Neural progenitor cell (in vitro differentiated cells): ENCODE measurements around the gene DIP2A. TPM values are rescaled to one million over a fixed set of nuclear protein-coding genes. Genes with fewer than 3 reads are reported as not detected.

Experiments
- DNase-seq: peaks from one replicate; pipeline ENCODE4 v3.0.0-alpha.2; 2016; ENCODE audit warnings: low spot score
- H2AFZ ChIP-seq: fragments of 200-600 bp; sonication (generic); replicated peaks from 2 replicates; pipeline ENCODE4 v1.6.1; 2016; ENCODE audit warnings: antibody characterized with exemption
- H3F3A ChIP-seq: fragments of 200-600 bp; sonication (generic); 2 replicates; pipeline ENCODE4 v1.6.1; 2016; ENCODE audit warnings: antibody characterized with exemption, low read depth
- H3K27ac ChIP-seq: fragments of 200-600 bp; sonication (generic); 2 replicates; pipeline ENCODE4 v1.5.1; 2016; ENCODE audit warnings: mild to moderate bottlenecking
- H3K27me3 ChIP-seq: fragments of 200-600 bp; sonication (generic); 2 replicates; pipeline ENCODE4 v1.6.1; 2016; ENCODE audit warnings: mild to moderate bottlenecking, moderate library complexity
- H3K36me3 ChIP-seq: fragments of 200-600 bp; sonication (generic); 2 replicates; pipeline ENCODE4 v1.5.1; 2016
- H3K4me1 ChIP-seq: fragments of 200-600 bp; sonication (generic); 2 replicates; pipeline ENCODE4 v1.6.1; 2016; ENCODE audit warnings: mixed run types
- H3K4me2 ChIP-seq: fragments of 200-600 bp; sonication (generic); 2 replicates; pipeline ENCODE4 v1.6.1; 2016
- H3K4me3 ChIP-seq: fragments of 200-600 bp; sonication (generic); 2 replicates; pipeline ENCODE4 v1.5.1; 2016
- H3K79me2 ChIP-seq: fragments of 200-600 bp; sonication (generic); 2 replicates; pipeline ENCODE4 v1.6.1; 2016; ENCODE audit warnings: low read depth
- H3K9ac ChIP-seq: fragments of 200-600 bp; sonication (generic); 2 replicates; pipeline ENCODE4 v1.6.1; 2016
- H3K9me3 ChIP-seq: fragments of 200-600 bp; sonication (generic); 2 replicates; pipeline ENCODE4 v1.5.1; 2016; ENCODE audit warnings: low read depth
- H4K20me1 ChIP-seq: fragments of 200-600 bp; sonication (generic); 2 replicates; pipeline ENCODE4 v1.6.1; 2016; ENCODE audit warnings: low read depth
- H3K27ac Mint-ChIP-seq: 3 replicates; pipeline ENCODE4 v1.8.0; 2021; ENCODE audit warnings: mixed read lengths
- H3K27me3 Mint-ChIP-seq: 2 replicates; pipeline ENCODE4 v1.8.0; 2022; ENCODE audit warnings: low read depth, mild to moderate bottlenecking, inconsistent platforms, moderate library complexity, mixed read lengths; ENCODE audit not compliant: insufficient read depth
- H3K36me3 Mint-ChIP-seq: 3 replicates; pipeline ENCODE4 v1.8.0; 2021; ENCODE audit warnings: mixed read lengths
- H3K4me1 Mint-ChIP-seq: 3 replicates; pipeline ENCODE4 v1.8.0; 2021; ENCODE audit warnings: mixed read lengths
- H3K4me3 Mint-ChIP-seq: 3 replicates; pipeline ENCODE4 v1.8.0; 2021; ENCODE audit warnings: mild to moderate bottlenecking, moderate library complexity, mixed read lengths
- H3K9me3 Mint-ChIP-seq: 3 replicates; pipeline ENCODE4 v1.8.0; 2020; ENCODE audit warnings: mixed read lengths
- EZH2 ChIP-seq: fragments of 200-600 bp; sonication (generic); IDR thresholded peaks from 2 replicates; pipeline ENCODE4 v1.6.1; 2017; ENCODE audit warnings: antibody characterized with exemption, mild to moderate bottlenecking, moderate library complexity
- EZH2phosphoT487 ChIP-seq: fragments of 200-600 bp; sonication (generic); IDR thresholded peaks from 2 replicates; pipeline ENCODE4 v1.6.1; 2017; ENCODE audit warnings: antibody characterized with exemption
- total RNA-seq: library from RNA; depleted of rRNA; stranded (reverse); fragments of >200 nt; gene quantifications from 2 replicates; pipeline ENCODE4 v1.2.3, GENCODE V29; 2015; ENCODE audit warnings: low replicate concordance
- TF ChIP-seq, protein P1 (sequence below): fragments of 200-600 bp; sonication (generic); IDR thresholded peaks from 2 replicates; pipeline ENCODE4 v1.5.1; 2017; ENCODE audit warnings: antibody characterized with exemption, mild to moderate bottlenecking

Gene DIP2A
- total RNA-seq, 1 donor from 2014 or later, result 50.7 TPM

DNA sequence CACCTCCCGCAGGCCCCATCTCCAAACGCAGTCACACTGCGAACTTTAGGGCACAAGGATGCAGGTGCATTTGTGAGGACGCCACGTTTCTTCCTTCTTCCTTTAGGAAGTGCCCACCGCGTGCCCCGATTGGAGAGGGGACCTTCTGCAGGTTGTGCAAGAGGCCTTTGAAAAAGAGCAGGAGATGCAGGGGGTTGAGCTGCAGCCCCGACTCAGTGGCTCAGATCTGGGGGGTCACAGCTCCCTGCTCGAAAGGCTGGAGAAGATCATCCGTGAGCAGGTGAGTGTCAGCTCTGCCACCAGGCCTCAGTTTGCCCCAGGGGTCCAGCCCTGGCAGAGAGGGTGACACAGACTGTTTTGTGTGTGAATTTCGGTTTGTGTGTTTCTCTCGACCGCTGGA is 31.2 kb upstream of the DIP2A start:
- peaks cover 3% of the 10 kb centered on the region for H3F3A ChIP-seq
- H3K27me3 ChIP-seq, result no peaks in the 10 kb centered on the region
- no peaks in the 10 kb centered on the region for H3K9me3 Mint-ChIP-seq
- no peak overlapping the region for H3K4me3 ChIP-seq
- no peak overlapping the region for H2AFZ ChIP-seq
- no peak overlapping the region for H3K9ac ChIP-seq
- H4K20me1 ChIP-seq, result no peaks in the 10 kb centered on the region
- H3K4me1 ChIP-seq, result peaks cover 4% of the 10 kb centered on the region
- H3K4me1 Mint-ChIP-seq, result peaks cover 10% of the 10 kb centered on the region
- H3K36me3 ChIP-seq, result no peaks in the 10 kb centered on the region
- H3K4me3 Mint-ChIP-seq, result no peak overlapping the region
- H3K9me3 ChIP-seq, result no peaks in the 10 kb centered on the region
- no peak overlapping the region for H3K27ac ChIP-seq
- no peak overlapping the region for H3K4me2 ChIP-seq
- no peak for TF ChIP-seq EZH2phosphoT487
- TF ChIP-seq, protein P1, sequence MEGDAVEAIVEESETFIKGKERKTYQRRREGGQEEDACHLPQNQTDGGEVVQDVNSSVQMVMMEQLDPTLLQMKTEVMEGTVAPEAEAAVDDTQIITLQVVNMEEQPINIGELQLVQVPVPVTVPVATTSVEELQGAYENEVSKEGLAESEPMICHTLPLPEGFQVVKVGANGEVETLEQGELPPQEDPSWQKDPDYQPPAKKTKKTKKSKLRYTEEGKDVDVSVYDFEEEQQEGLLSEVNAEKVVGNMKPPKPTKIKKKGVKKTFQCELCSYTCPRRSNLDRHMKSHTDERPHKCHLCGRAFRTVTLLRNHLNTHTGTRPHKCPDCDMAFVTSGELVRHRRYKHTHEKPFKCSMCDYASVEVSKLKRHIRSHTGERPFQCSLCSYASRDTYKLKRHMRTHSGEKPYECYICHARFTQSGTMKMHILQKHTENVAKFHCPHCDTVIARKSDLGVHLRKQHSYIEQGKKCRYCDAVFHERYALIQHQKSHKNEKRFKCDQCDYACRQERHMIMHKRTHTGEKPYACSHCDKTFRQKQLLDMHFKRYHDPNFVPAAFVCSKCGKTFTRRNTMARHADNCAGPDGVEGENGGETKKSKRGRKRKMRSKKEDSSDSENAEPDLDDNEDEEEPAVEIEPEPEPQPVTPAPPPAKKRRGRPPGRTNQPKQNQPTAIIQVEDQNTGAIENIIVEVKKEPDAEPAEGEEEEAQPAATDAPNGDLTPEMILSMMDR, result no peak
- TF ChIP-seq EZH2, result no peak
- DNase-seq, result no peak
- H3K36me3 Mint-ChIP-seq, result peaks cover 18% of the 10 kb centered on the region
- H3K27me3 Mint-ChIP-seq, result no peaks in the 10 kb centered on the region
- no peak overlapping the region for H3K27ac Mint-ChIP-seq
- no peaks in the 10 kb centered on the region for H3K79me2 ChIP-seq

DNA sequence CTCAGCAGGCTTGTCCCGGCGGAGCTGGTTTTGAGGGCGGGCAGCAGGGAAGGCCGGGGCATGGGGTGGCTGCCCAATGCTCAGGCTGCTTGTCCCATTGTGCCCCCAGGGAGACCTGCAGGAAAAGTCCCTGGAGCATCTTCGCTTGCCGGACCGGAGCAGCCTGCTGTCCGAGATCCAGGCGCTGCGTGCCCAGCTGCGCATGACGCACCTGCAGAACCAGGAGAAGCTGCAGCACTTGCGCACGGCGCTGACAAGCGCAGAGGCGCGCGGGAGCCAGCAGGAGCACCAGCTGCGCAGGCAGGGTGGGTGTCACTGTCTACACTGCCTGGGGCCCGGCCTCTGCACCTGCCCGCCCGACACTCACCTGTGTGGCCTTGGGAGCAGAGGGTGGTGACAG is 30.4 kb upstream of the DIP2A start:
- Histone ChIP-seq H3K4me1 (peaks cover 2% of the 10 kb centered on the region), H3K36me3 (no peaks in the 10 kb centered on the region), H3K27me3 (no peaks in the 10 kb centered on the region), H3K79me2 (no peaks in the 10 kb centered on the region), H3K9me3 (no peaks in the 10 kb centered on the region), H3F3A (peaks cover under 1% of the 10 kb centered on the region), H3K9ac (no peak overlapping the region), H3K4me2 (no peak overlapping the region), H3K27ac (no peak overlapping the region), H2AFZ (no peak overlapping the region), H4K20me1 (no peaks in the 10 kb centered on the region), H3K4me3 (no peak overlapping the region)
- peaks cover 18% of the 10 kb centered on the region for H3K36me3 Mint-ChIP-seq
- no peaks in the 10 kb centered on the region for H3K9me3 Mint-ChIP-seq
- H3K4me1 Mint-ChIP-seq, result peaks cover 7% of the 10 kb centered on the region
- H3K27me3 Mint-ChIP-seq, result no peaks in the 10 kb centered on the region
- no peak for DNase-seq
- H3K27ac Mint-ChIP-seq, result no peak overlapping the region
- no peak for TF ChIP-seq EZH2
- TF ChIP-seq EZH2phosphoT487, result no peak
- TF ChIP-seq, protein P1, result no peak
- H3K4me3 Mint-ChIP-seq, result no peak overlapping the region

GRCh38 chr21:46428987-46429710 is 29.5 kb upstream of the DIP2A start:
- peaks cover 4% of the 10 kb centered on the region for H3K4me1 Mint-ChIP-seq
- no peaks in the 10 kb centered on the region for H3K27me3 Mint-ChIP-seq
- H3K27ac ChIP-seq, result no peak overlapping the region
- TF ChIP-seq EZH2 (no peak), EZH2phosphoT487 (no peak)
- TF ChIP-seq, protein P1, result no peak
- no peaks in the 10 kb centered on the region for H4K20me1 ChIP-seq
- no peak overlapping the region for H3K4me3 ChIP-seq
- H3K79me2 ChIP-seq, result no peaks in the 10 kb centered on the region
- H3K9me3 Mint-ChIP-seq, result no peaks in the 10 kb centered on the region
- H2AFZ ChIP-seq, result no peak overlapping the region
- no peaks in the 10 kb centered on the region for H3K27me3 ChIP-seq
- no peaks in the 10 kb centered on the region for H3K9me3 ChIP-seq
- H3K36me3 ChIP-seq, result no peaks in the 10 kb centered on the region
- no peaks in the 10 kb centered on the region for H3K4me1 ChIP-seq
- H3K36me3 Mint-ChIP-seq, result peaks cover 18% of the 10 kb centered on the region
- no peak overlapping the region for H3K9ac ChIP-seq
- H3K27ac Mint-ChIP-seq, result no peak overlapping the region
- no peak overlapping the region for H3K4me2 ChIP-seq
- DNase-seq, result no peak
- H3K4me3 Mint-ChIP-seq, result no peak overlapping the region
- H3F3A ChIP-seq, result no peaks in the 10 kb centered on the region
